Loucy (cell line): Measurements from ENCODE around the gene SRRM4.

Experiments used
- CTCF ChIP-seq: fragments of 200-600 bp; sonication (generic); conservative IDR thresholded peaks from 2 replicates; pipeline ENCODE4 v1.5.1; 2014; ENCODE audit warnings: mild to moderate bottlenecking, antibody characterized with exemption, low read length
- EZH2phosphoT487 ChIP-seq: fragments of 200-600 bp; IDR thresholded peaks from 2 replicates; pipeline ENCODE4 v1.6.1; 2018; ENCODE audit warnings: antibody characterized with exemption, mild to moderate bottlenecking, moderate library complexity, borderline replicate concordance

GRCh38 chr12:119158402-119158801 is 177.1 kb downstream of the SRRM4 start:
- TF ChIP-seq CTCF (no peak), EZH2phosphoT487 (no peak)
